H9 (cell line): ENCODE results near the gene CCL11. TPM values are rescaled to one million over a fixed set of nuclear protein-coding genes. Genes with fewer than 3 reads are reported as not detected.
"Not testable (repeated sequence)": the region's sequence is repeated elsewhere in the genome, so short reads cannot be mapped to it uniquely, and the experiment has no call there.

Experiments used
- DNase-seq: peaks from one replicate; pipeline ENCODE4 v3.0.0-alpha.2; 2017
- H2AFZ ChIP-seq: one replicate; pipeline ENCODE4 v1.6.1; 2013; ENCODE audit warnings: mild to moderate bottlenecking, low read length, control low read depth, moderate library complexity
- H2AK5ac ChIP-seq: 2 replicates; pipeline ENCODE4 v1.6.1; 2013; ENCODE audit warnings: low read length, control low read depth, mixed read lengths; ENCODE audit not compliant: insufficient read length
- H2BK120ac ChIP-seq: one replicate; pipeline ENCODE4 v1.6.1; 2013; ENCODE audit warnings: low read depth, mild to moderate bottlenecking, low read length, control low read depth, inconsistent platforms; ENCODE audit not compliant: poor library complexity, severe bottlenecking
- H2BK12ac ChIP-seq: 2 replicates; pipeline ENCODE4 v1.6.1; 2013; ENCODE audit warnings: low read length, control low read depth, mixed read lengths, low read depth; ENCODE audit not compliant: insufficient read length
- H2BK15ac ChIP-seq: 2 replicates; pipeline ENCODE4 v1.6.1; 2013; ENCODE audit warnings: low read depth, low read length, control low read depth
- H2BK20ac ChIP-seq: one replicate; pipeline ENCODE4 v1.6.1; 2013; ENCODE audit warnings: low read depth, mild to moderate bottlenecking, low read length, control low read depth, inconsistent platforms; ENCODE audit not compliant: poor library complexity, severe bottlenecking
- H2BK5ac ChIP-seq: 2 replicates; pipeline ENCODE4 v1.6.1; 2013; ENCODE audit warnings: low read length, control low read depth, mixed read lengths; ENCODE audit not compliant: insufficient read length
- H3K14ac ChIP-seq: 2 replicates; pipeline ENCODE4 v1.6.1; 2013; ENCODE audit warnings: low read length, control low read depth; ENCODE audit not compliant: insufficient read depth
- H3K18ac ChIP-seq: 2 replicates; pipeline ENCODE4 v1.6.1; 2013; ENCODE audit warnings: low read depth, mild to moderate bottlenecking, mixed read lengths, low read length, control low read depth; ENCODE audit not compliant: insufficient read length
- H3K23ac ChIP-seq: 2 replicates; pipeline ENCODE4 v1.6.1; 2013; ENCODE audit warnings: low read length, control low read depth, mixed read lengths, low read depth; ENCODE audit not compliant: insufficient read length
- H3K23me2 ChIP-seq: 2 replicates; pipeline ENCODE4 v1.6.1; 2013; ENCODE audit warnings: low read depth, mild to moderate bottlenecking, mixed read lengths, low read length, control low read depth; ENCODE audit not compliant: insufficient read length, poor library complexity, severe bottlenecking
- H3K27ac ChIP-seq: 2 replicates; pipeline ENCODE4 v1.5.1; 2013; ENCODE audit warnings: low read length, control low read depth, mixed read lengths, low read depth; ENCODE audit not compliant: insufficient read length
- H3K27me3 ChIP-seq: 2 replicates; pipeline ENCODE4 v1.6.1; 2013; ENCODE audit warnings: low read length, control low read depth, inconsistent platforms; ENCODE audit not compliant: insufficient read depth
- H3K4ac ChIP-seq: 2 replicates; pipeline ENCODE4 v1.6.1; 2013; ENCODE audit warnings: low read depth, mild to moderate bottlenecking, control low read depth, inconsistent platforms, low read length, moderate library complexity
- H3K4me1 ChIP-seq: 2 replicates; pipeline ENCODE4 v1.6.1; 2013; ENCODE audit warnings: low read length, control low read depth, inconsistent platforms; ENCODE audit not compliant: insufficient read depth
- H3K4me2 ChIP-seq: 2 replicates; pipeline ENCODE4 v1.6.1; 2013; ENCODE audit warnings: low read length, control low read depth, mixed read lengths; ENCODE audit not compliant: insufficient read length, insufficient read depth
- H3K56ac ChIP-seq: 2 replicates; pipeline ENCODE4 v1.6.1; 2013; ENCODE audit warnings: low read depth, mild to moderate bottlenecking, mixed read lengths, low read length, control low read depth; ENCODE audit not compliant: insufficient read length
- H3K79me1 ChIP-seq: 2 replicates; pipeline ENCODE4 v1.6.1; 2013; ENCODE audit warnings: low read depth, mild to moderate bottlenecking, moderate library complexity, low read length, control low read depth, inconsistent platforms; ENCODE audit not compliant: insufficient read depth, poor library complexity, severe bottlenecking
- H3K79me2 ChIP-seq: 2 replicates; pipeline ENCODE4 v1.6.1; 2013; ENCODE audit warnings: low read length, control low read depth, inconsistent platforms; ENCODE audit not compliant: insufficient read depth
- H3K9ac ChIP-seq: 2 replicates; pipeline ENCODE4 v1.6.1; 2013; ENCODE audit warnings: low read length, control low read depth, mixed read lengths; ENCODE audit not compliant: insufficient read length; ENCODE audit errors: extremely low read depth
- H3K9me3 ChIP-seq: one replicate; pipeline ENCODE4 v1.6.1; 2013; ENCODE audit warnings: low read depth, low read length, inconsistent platforms; ENCODE audit not compliant: control insufficient read depth
- H3T11ph ChIP-seq: one replicate; pipeline ENCODE4 v1.6.1; 2013; ENCODE audit warnings: mild to moderate bottlenecking, low read length, control low read depth, inconsistent platforms
- H4K20me1 ChIP-seq: one replicate; pipeline ENCODE4 v1.6.1; 2013; ENCODE audit not compliant: control insufficient read depth, insufficient read length, insufficient read depth
- H4K5ac ChIP-seq: 2 replicates; pipeline ENCODE4 v1.6.1; 2013; ENCODE audit warnings: low read depth, mild to moderate bottlenecking, mixed read lengths, low read length, control low read depth; ENCODE audit not compliant: insufficient read length
- H4K8ac ChIP-seq: replicated peaks from 2 replicates; pipeline ENCODE4 v1.6.1; 2013; ENCODE audit warnings: low read length, control low read depth, mixed read lengths, low read depth; ENCODE audit not compliant: insufficient read length
- H4K91ac ChIP-seq: 2 replicates; pipeline ENCODE4 v1.6.1; 2013; ENCODE audit warnings: low read depth, mild to moderate bottlenecking, moderate library complexity, mixed read lengths, low read length, control low read depth; ENCODE audit not compliant: insufficient read length
- H3K27ac Mint-ChIP-seq, 3 experiments: 2 replicates in 2 of 3; 3 replicates in 1 of 3; pipeline ENCODE4 v1.8.0; 2020 to 2021; ENCODE audit warnings: mixed read lengths in 3 of 3, mild to moderate bottlenecking in 1 of 3, moderate library complexity in 1 of 3
- H3K27me3 Mint-ChIP-seq: 2 replicates; pipeline ENCODE4 v1.8.0; 2021; ENCODE audit warnings: low read depth, mild to moderate bottlenecking, moderate library complexity, mixed read lengths
- H3K36me3 Mint-ChIP-seq, 3 experiments: 2 replicates in 2 of 3; 3 replicates in 1 of 3; pipeline ENCODE4 v1.8.0; 2020 to 2021; ENCODE audit warnings: low read depth in 3 of 3, mixed read lengths in 3 of 3; ENCODE audit not compliant: insufficient read depth in 1 of 3
- H3K4me1 Mint-ChIP-seq, 2 experiments: 2 replicates each; pipeline ENCODE4 v1.8.0; 2020; ENCODE audit warnings: mixed read lengths in 2 of 2
- H3K4me3 Mint-ChIP-seq, 2 experiments: 2 replicates in 1 of 2; 3 replicates in 1 of 2; pipeline ENCODE4 v1.8.0; 2020 to 2021; ENCODE audit warnings: mild to moderate bottlenecking in 2 of 2, mixed read lengths in 2 of 2, moderate library complexity in 1 of 2
- H3K9me3 Mint-ChIP-seq, 2 experiments: 2 replicates in 1 of 2; 3 replicates in 1 of 2; pipeline ENCODE4 v1.8.0; 2020; ENCODE audit warnings: mild to moderate bottlenecking in 2 of 2, mixed read lengths in 2 of 2, moderate library complexity in 1 of 2
- WGBS: extraction: QIAGEN DNeasy Blood & Tissue Kit; methylation state at CpG from one replicate; pipeline ENCODE4 v1.1.7; 2013; ENCODE audit warnings: missing lambda C conversion rate, low lambda C conversion rate, mixed read lengths; ENCODE audit not compliant: insufficient read length; ENCODE audit errors: extremely low coverage; 5-methylcytosine and 5-hydroxymethylcytosine counted together
- total RNA-seq: library from RNA; stranded (reverse); gene quantifications from 2 replicates; pipeline ENCODE4 v1.2.1, GENCODE V29; 2021
- TF ChIP-seq, protein P1 (sequence below): fragments of 200-600 bp; sonication (generic); conservative IDR thresholded peaks from 3 replicates; pipeline ENCODE4 v1.8.0; 2021; ENCODE audit warnings: antibody characterized with exemption, mild to moderate bottlenecking

The CCL11 gene
- total RNA-seq, 1 experiment from 2014 or later = not detected

DNA sequence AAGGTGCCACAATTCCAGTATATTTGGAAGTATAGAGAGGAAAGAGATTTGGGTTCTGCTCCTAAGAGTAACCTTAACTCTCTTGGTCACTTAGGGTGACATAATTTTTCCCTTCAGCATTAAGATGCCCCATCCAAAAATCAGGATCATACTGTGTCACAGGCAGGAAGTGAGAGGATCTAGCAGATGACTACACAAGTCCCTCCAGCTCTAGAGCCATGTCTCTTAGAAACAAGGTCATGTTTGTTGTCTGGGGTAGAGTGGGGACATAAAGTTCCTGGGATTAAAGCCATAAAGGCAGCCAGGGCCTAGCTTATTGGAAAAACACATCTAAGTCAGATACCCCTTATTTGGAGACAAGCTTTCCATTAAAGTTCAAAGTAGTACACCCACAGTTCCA is 36.4 kb downstream of the CCL11 start:
- no peaks in the 10 kb centered on the region for H3K79me1 ChIP-seq
- Mint-ChIP-seq H3K9me3 (peaks cover 0 to 3% of the 10 kb centered on the region in 2 experiments; a peak in 1 of 5 replicates), H3K36me3 (no peaks in the 10 kb centered on the region), H3K4me3 (no peak overlapping the region), H3K27ac (no peak overlapping the region), H3K27me3 (peaks cover 16% of the 10 kb centered on the region), H3K4me1 (no peaks in the 10 kb centered on the region)
- DNase-seq = no peak
- no peak overlapping the region for H3T11ph ChIP-seq
- H3K9ac ChIP-seq = no peak overlapping the region
- no peak overlapping the region for H3K23ac ChIP-seq
- TF ChIP-seq, protein P1, sequence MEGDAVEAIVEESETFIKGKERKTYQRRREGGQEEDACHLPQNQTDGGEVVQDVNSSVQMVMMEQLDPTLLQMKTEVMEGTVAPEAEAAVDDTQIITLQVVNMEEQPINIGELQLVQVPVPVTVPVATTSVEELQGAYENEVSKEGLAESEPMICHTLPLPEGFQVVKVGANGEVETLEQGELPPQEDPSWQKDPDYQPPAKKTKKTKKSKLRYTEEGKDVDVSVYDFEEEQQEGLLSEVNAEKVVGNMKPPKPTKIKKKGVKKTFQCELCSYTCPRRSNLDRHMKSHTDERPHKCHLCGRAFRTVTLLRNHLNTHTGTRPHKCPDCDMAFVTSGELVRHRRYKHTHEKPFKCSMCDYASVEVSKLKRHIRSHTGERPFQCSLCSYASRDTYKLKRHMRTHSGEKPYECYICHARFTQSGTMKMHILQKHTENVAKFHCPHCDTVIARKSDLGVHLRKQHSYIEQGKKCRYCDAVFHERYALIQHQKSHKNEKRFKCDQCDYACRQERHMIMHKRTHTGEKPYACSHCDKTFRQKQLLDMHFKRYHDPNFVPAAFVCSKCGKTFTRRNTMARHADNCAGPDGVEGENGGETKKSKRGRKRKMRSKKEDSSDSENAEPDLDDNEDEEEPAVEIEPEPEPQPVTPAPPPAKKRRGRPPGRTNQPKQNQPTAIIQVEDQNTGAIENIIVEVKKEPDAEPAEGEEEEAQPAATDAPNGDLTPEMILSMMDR = no peak
- no peaks in the 10 kb centered on the region for H3K9me3 ChIP-seq
- H3K27me3 ChIP-seq = no peaks in the 10 kb centered on the region
- no peak overlapping the region for H2BK120ac ChIP-seq
- no peak overlapping the region for H3K14ac ChIP-seq
- no peak overlapping the region for H2BK12ac ChIP-seq
- no peak overlapping the region for H3K56ac ChIP-seq
- H4K91ac ChIP-seq = no peak overlapping the region
- H2AFZ ChIP-seq = no peak overlapping the region
- no peak overlapping the region for H2BK15ac ChIP-seq
- no peak overlapping the region for H3K18ac ChIP-seq
- no peak overlapping the region for H2BK5ac ChIP-seq
- H2BK20ac ChIP-seq = no peak overlapping the region
- H3K4me2 ChIP-seq = no peak overlapping the region
- H4K5ac ChIP-seq = no peak overlapping the region
- no peak overlapping the region for H3K4ac ChIP-seq
- no peak overlapping the region for H4K8ac ChIP-seq
- H3K23me2 ChIP-seq = no peaks in the 10 kb centered on the region
- H4K20me1 ChIP-seq = no peaks in the 10 kb centered on the region
- no peaks in the 10 kb centered on the region for H3K4me1 ChIP-seq
- no peak overlapping the region for H3K27ac ChIP-seq
- no peak overlapping the region for H2AK5ac ChIP-seq
- no peaks in the 10 kb centered on the region for H3K79me2 ChIP-seq

DNA sequence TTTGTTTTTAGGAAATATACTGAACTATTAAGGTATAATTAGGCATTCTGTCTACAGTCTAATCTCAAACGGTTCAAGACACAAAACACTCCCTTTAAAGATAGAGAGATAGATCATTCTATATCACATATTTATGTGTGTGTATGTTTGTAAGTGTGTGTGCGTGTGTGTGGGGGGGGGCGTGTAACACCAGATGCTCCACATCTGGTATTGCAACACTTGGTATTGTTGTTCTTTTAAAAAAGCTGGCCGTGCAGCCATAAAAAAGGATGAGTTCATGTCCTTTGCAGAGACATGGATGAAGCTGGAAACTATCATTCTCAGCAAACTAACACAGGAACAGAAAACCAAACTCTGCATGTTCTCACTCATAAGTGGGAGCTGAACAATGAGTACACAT is 42.0 kb downstream of the CCL11 start:
- not testable (repeated sequence) for H2BK15ac ChIP-seq, H4K20me1 ChIP-seq, DNase-seq, H3T11ph ChIP-seq, H3K14ac ChIP-seq, H3K56ac ChIP-seq, H3K4me1 ChIP-seq, H2AK5ac ChIP-seq, H3K4me3 Mint-ChIP-seq, H2BK20ac ChIP-seq, H3K18ac ChIP-seq, H3K4me2 ChIP-seq, H4K91ac ChIP-seq, H3K4ac ChIP-seq, H3K27ac Mint-ChIP-seq, H3K23me2 ChIP-seq, H3K36me3 Mint-ChIP-seq, H3K9me3 ChIP-seq, H3K9me3 Mint-ChIP-seq, H2BK12ac ChIP-seq, H3K4me1 Mint-ChIP-seq, H2AFZ ChIP-seq, H3K27me3 ChIP-seq, H2BK120ac ChIP-seq, H3K9ac ChIP-seq, H3K27ac ChIP-seq, H3K23ac ChIP-seq, H4K5ac ChIP-seq, H3K79me1 ChIP-seq, H4K8ac ChIP-seq, H3K79me2 ChIP-seq, H2BK5ac ChIP-seq
- no CpG with 5 or more reads among the region's 4 CpGs for WGBS
- peaks cover 16% of the 10 kb centered on the region for H3K27me3 Mint-ChIP-seq
